ENCODE data around the gene SPOP. TPM values are rescaled to one million over a fixed set of nuclear protein-coding genes. Genes with fewer than 3 reads are reported as not detected.
"Not testable (repeated sequence)": the region's sequence is repeated elsewhere in the genome, so short reads cannot be mapped to it uniquely, and the experiment has no call there.

The SPOP gene
- total RNA-seq, 2 experiments from 2014 or later, result 53.4 to 60.0 TPM

- DNase-seq, result no peak
- no peak overlapping the region for H3K27ac Mint-ChIP-seq
- ChIA-PET POLR2A (no interaction called here), CTCF (interaction anchor here (0.9 to 1.1 kb wide), 2 partner anchors 108 to 117 kb away, joined by 3 to 4 read pairs; no protein-coding TSS in a partner anchor)
- H3K27me3 Mint-ChIP-seq, result no peaks in the 10 kb centered on the region
- peaks cover 2% of the 10 kb centered on the region for H3K4me1 Mint-ChIP-seq (ENCODE audit: low read depth)
- no peak overlapping the region for H3K4me3 Mint-ChIP-seq
- intact Hi-C loops (cut with micrococcal nuclease), result loop anchor here (10.0 kb wide), 1 partner anchor 257 kb away; no protein-coding TSS in a partner anchor
- H3K36me3 Mint-ChIP-seq, result no peaks in the 10 kb centered on the region
- H3K9me3 Mint-ChIP-seq, result no peaks in the 10 kb centered on the region
Observed at GRCh38 chr17:49552070-49552751, 125.7 kb downstream of the SPOP start.

- POLR2A ChIA-PET, result no interaction called here
Observed at GRCh38 chr17:49551221-49552069, 126.5 kb downstream of the SPOP start.

GRCh38 chr17:49550764-49551163 lies 127.1 kb downstream of the SPOP start:
- CTCF ChIA-PET, result interaction anchor here (0.8 to 0.9 kb wide), 2 partner anchors 48 to 143 kb away, joined by 3 read pairs; no protein-coding TSS in a partner anchor
- H3K4me1 Mint-ChIP-seq (ENCODE audit: low read depth); H3K27ac Mint-ChIP-seq; H3K36me3 Mint-ChIP-seq; H3K27me3 Mint-ChIP-seq; H3K9me3 Mint-ChIP-seq; POLR2A ChIA-PET; DNase-seq; H3K4me3 Mint-ChIP-seq: not testable (repeated sequence)
- intact Hi-C loops (cut with micrococcal nuclease), result loop anchor here (10.0 kb wide), 1 partner anchor 256 kb away; no protein-coding TSS in a partner anchor

More at GRCh38 chr17:49551221-49552069, 126.5 kb downstream of the SPOP start:
- Mint-ChIP-seq H3K4me3 (no peak overlapping the region), H3K27me3 (no peaks in the 10 kb centered on the region), H3K27ac (no peak overlapping the region), H3K36me3 (no peaks in the 10 kb centered on the region), H3K9me3 (no peaks in the 10 kb centered on the region), H3K4me1 (ENCODE audit: low read depth) (peaks cover under 1% of the 10 kb centered on the region)
- no peak for DNase-seq
- intact Hi-C loops (cut with micrococcal nuclease), result loop anchor here (10.0 kb wide), 1 partner anchor 257 kb away; no protein-coding TSS in a partner anchor
- CTCF ChIA-PET, result interaction anchor here (0.8 to 1.1 kb wide), 4 partner anchors 49 to 144 kb away, joined by 3 to 5 read pairs (median 3); no protein-coding TSS in a partner anchor

GRCh38 chr17:49549691-49550678 lies 127.9 kb downstream of the SPOP start:
- CTCF ChIA-PET, result interaction anchor here (0.6 kb wide), 1 partner anchor 129 kb away, joined by 3 read pairs; no protein-coding TSS in a partner anchor
- Mint-ChIP-seq H3K9me3 (no peaks in the 10 kb centered on the region), H3K4me3 (no peak overlapping the region), H3K4me1 (ENCODE audit: low read depth) (no peaks in the 10 kb centered on the region), H3K27ac (no peak overlapping the region), H3K36me3 (no peaks in the 10 kb centered on the region), H3K27me3 (no peaks in the 10 kb centered on the region)
- intact Hi-C loops (cut with micrococcal nuclease), result loop anchor here (2.0 to 10.0 kb wide), 2 partner anchors 141 to 255 kb away; no protein-coding TSS in a partner anchor
- POLR2A ChIA-PET, result no interaction called here
- DNase-seq, result no peak

GRCh38 chr17:49549311-49549605 lies 128.6 kb downstream of the SPOP start:
- Mint-ChIP-seq H3K36me3 (no peaks in the 10 kb centered on the region), H3K4me1 (ENCODE audit: low read depth) (no peaks in the 10 kb centered on the region), H3K4me3 (no peak overlapping the region), H3K9me3 (no peaks in the 10 kb centered on the region), H3K27me3 (no peaks in the 10 kb centered on the region), H3K27ac (no peak overlapping the region)
- ChIA-PET POLR2A (no interaction called here), CTCF (no interaction called here)
- intact Hi-C loops (cut with micrococcal nuclease), result loop anchor here (2.0 kb wide), 1 partner anchor 140 kb away; no protein-coding TSS in a partner anchor
- DNase-seq, result no peak

Other genes starting within 250 kb of the SPOP start
- under 1 TPM; 0.17 to 0.21 TPM for gene NGFR, start 182.8 kb downstream of the SPOP start, total RNA-seq
- under 1 TPM in 1 of 2 experiments, not detected in 1; 0.10 TPM for gene NXPH3, start 102.2 kb downstream of the SPOP start, total RNA-seq
- gene SLC35B1, start 29.9 kb upstream of the SPOP start, total RNA-seq, result 10 to 100 TPM; 48.3 to 54.1 TPM
- 10 to 100 TPM; 20.9 to 21.6 TPM for gene FAM117A, start 86.0 kb upstream of the SPOP start, total RNA-seq
- gene KAT7, start 110.6 kb upstream of the SPOP start, total RNA-seq, result 10 to 100 TPM; 60.5 to 65.8 TPM
- not detected for gene TAC4, start 170.0 kb upstream of the SPOP start, total RNA-seq